ENCODE results near the gene PROP1. TPM values are rescaled to one million over a fixed set of nuclear protein-coding genes. Genes with fewer than 3 reads are reported as not detected.

PROP1 gene
- total and polyA plus RNA-seq, 2 experiments from 2014 or later, result not detected

GRCh38 chr5:177997319-177997670, 1.3 kb upstream of the PROP1 start:
- Histone ChIP-seq H3K27ac (no peak overlapping the region), H3K36me3 (no peaks in the 10 kb centered on the region), H3K4me1 (ENCODE audit: low read depth) (no peaks in the 10 kb centered on the region), H3K9me3 (ENCODE audit: low read depth) (no peaks in the 10 kb centered on the region), H3K27me3 (peaks cover 5% of the 10 kb centered on the region), H3K4me3 (no peak overlapping the region)
- TF ChIP-seq CTCF (IDR thresholded peaks at IDR 0.05; ENCODE audit: low read depth, low read length), result no peak
- no peak for DNase-seq (ENCODE audit: low read depth in 1 of 2, low spot score in 1 of 2)

GRCh38 chr5:177996660-177997318, 747 bp upstream of the PROP1 start:
- Histone ChIP-seq H3K9me3 (ENCODE audit: low read depth) (no peaks in the 10 kb centered on the region), H3K4me3 (no peak overlapping the region), H3K4me1 (ENCODE audit: low read depth) (no peaks in the 10 kb centered on the region), H3K36me3 (no peaks in the 10 kb centered on the region), H3K27ac (no peak overlapping the region), H3K27me3 (peaks cover 5% of the 10 kb centered on the region)
- DNase-seq (ENCODE audit: low read depth in 1 of 2, low spot score in 1 of 2), result no peak
- TF ChIP-seq CTCF (IDR thresholded peaks at IDR 0.05; ENCODE audit: low read depth, low read length), result no peak

GRCh38 chr5:177994561-177995190, 1.4 kb downstream of the PROP1 start:
- peaks cover 5% of the 10 kb centered on the region for H3K27me3 ChIP-seq
- H3K36me3 ChIP-seq, result no peaks in the 10 kb centered on the region
- DNase-seq (ENCODE audit: low read depth in 1 of 2, low spot score in 1 of 2), result no peak
- H3K9me3 ChIP-seq (ENCODE audit: low read depth), result no peaks in the 10 kb centered on the region
- H3K4me3 ChIP-seq, result no peak overlapping the region
- H3K27ac ChIP-seq, result no peak overlapping the region
- TF ChIP-seq CTCF (IDR thresholded peaks at IDR 0.05; ENCODE audit: low read depth, low read length), result no peak
- H3K4me1 ChIP-seq (ENCODE audit: low read depth), result no peaks in the 10 kb centered on the region

- no peak for TF ChIP-seq CTCF (IDR thresholded peaks at IDR 0.05; ENCODE audit: low read depth, low read length)
- Histone ChIP-seq H3K4me1 (ENCODE audit: low read depth) (no peaks in the 10 kb centered on the region), H3K27ac (no peak overlapping the region), H3K36me3 (no peaks in the 10 kb centered on the region), H3K9me3 (ENCODE audit: low read depth) (no peaks in the 10 kb centered on the region), H3K27me3 (peaks cover 2% of the 10 kb centered on the region), H3K4me3 (no peak overlapping the region)
- DNase-seq (ENCODE audit: low read depth in 1 of 2, low spot score in 1 of 2), result no peak
These were observed 2.0 kb downstream of the PROP1 start for GRCh38 chr5:177994063-177994462.

GRCh38 chr5:177992466-177992865, 3.6 kb downstream of the PROP1 start:
- TF ChIP-seq CTCF (IDR thresholded peaks at IDR 0.05; ENCODE audit: low read depth, low read length), result no peak
- DNase-seq (ENCODE audit: low read depth in 1 of 2, low spot score in 1 of 2), result no peak
- Histone ChIP-seq H3K27ac (no peak overlapping the region), H3K4me3 (no peak overlapping the region), H3K27me3 (peaks cover 2% of the 10 kb centered on the region), H3K36me3 (no peaks in the 10 kb centered on the region), H3K9me3 (ENCODE audit: low read depth) (no peaks in the 10 kb centered on the region), H3K4me1 (ENCODE audit: low read depth) (no peaks in the 10 kb centered on the region)
